HL-60/S4 treated with phorbol 12-myristate 13-acetate at 8.2 ng/mL for 4 days and 3 days (cell line): ENCODE data around the gene CASKIN1.
"Not testable (repeated sequence)": the region's sequence is repeated elsewhere in the genome, so short reads cannot be mapped to it uniquely, and the experiment has no call there.

ENCODE experiments used
- in situ Hi-C: fragments of 300-500 bp; cut with MboI; formaldehyde crosslinking; loops from 2 replicates; pipeline ENCODE4 v1.15.0; 2022; ENCODE audit warnings: low sequenced_read_pairs

Gene CASKIN1

GRCh38 chr16:2210386-2211365 is 14.3 kb upstream of the CASKIN1 start, which contains the start of gene BRICD5:
Gene BRICD5 (minus strand): TSS chr16:2210863. CDS start chr16:2210833, 30 bp downstream.
- in situ Hi-C loops = no loop called here

- in situ Hi-C loops = no loop called here
These were observed 13.6 kb upstream of the CASKIN1 start for GRCh38 chr16:2210009-2210332.

GRCh38 chr16:2209258-2210008 is 13.0 kb upstream of the CASKIN1 start:
- in situ Hi-C loops = no loop called here

- in situ Hi-C loops = no loop called here
These were observed 12.4 kb upstream of the CASKIN1 start for GRCh38 chr16:2208772-2209171.

GRCh38 chr16:2208308-2208707 is 11.9 kb upstream of the CASKIN1 start:
- in situ Hi-C loops = no loop called here

GRCh38 chr16:2207872-2208271 is 11.5 kb upstream of the CASKIN1 start:
- in situ Hi-C loops = no loop called here

GRCh38 chr16:2206780-2207433 is 10.5 kb upstream of the CASKIN1 start:
- in situ Hi-C loops = no loop called here

- in situ Hi-C loops = no loop called here
These were observed 10.0 kb upstream of the CASKIN1 start for GRCh38 chr16:2206420-2206779.

- in situ Hi-C loops = no loop called here
These were observed 9.5 kb upstream of the CASKIN1 start for GRCh38 chr16:2205967-2206313.

- in situ Hi-C loops = no loop called here
These were observed 8.9 kb upstream of the CASKIN1 start, which contains the start of gene MLST8 for GRCh38 chr16:2205104-2205966. Gene MLST8 (plus strand): TSS chr16:2205454. CDS start chr16:2206086, 632 bp downstream.

GRCh38 chr16:2204416-2205103 is 8.2 kb upstream of the CASKIN1 start:
- in situ Hi-C loops = no loop called here

- in situ Hi-C loops = not testable (repeated sequence)
These were observed 6.8 kb upstream of the CASKIN1 start for GRCh38 chr16:2203119-2203688.

- in situ Hi-C loops = no loop called here
These were observed 3.9 kb upstream of the CASKIN1 start for GRCh38 chr16:2200313-2200712.

GRCh38 chr16:2199621-2200139 is 3.3 kb upstream of the CASKIN1 start:
- in situ Hi-C loops = no loop called here

- in situ Hi-C loops = no loop called here
These were observed 2.7 kb upstream of the CASKIN1 start for GRCh38 chr16:2199095-2199494.

- in situ Hi-C loops = no loop called here
These were observed 1.9 kb upstream of the CASKIN1 start for GRCh38 chr16:2198283-2198682.

GRCh38 chr16:2197765-2198164 is 1.4 kb upstream of the CASKIN1 start:
- in situ Hi-C loops = no loop called here

GRCh38 chr16:2196981-2197511 is 641 bp upstream of the CASKIN1 start:
- in situ Hi-C loops = no loop called here
